HEK293T (cell line): ENCODE measurements around the gene ZSWIM3.
A peak's percentile ranks its signal among the peaks of the same experiment; 100 is the strongest.

Experiments used
- CTCF ChIA-PET: fragments of 350-600 bp; formaldehyde crosslinking; extraction: SDS; loops from one replicate; lab custom pipeline; 2021; ENCODE audit warnings: antibody characterized with exemption, inconsistent platforms; lab: Yijun Ruan, JAX
- POLR2A ChIA-PET: fragments of 350-600 bp; formaldehyde crosslinking; extraction: SDS; loops from one replicate; lab custom pipeline; 2020; ENCODE audit warnings: antibody characterized with exemption, inconsistent platforms; lab: Yijun Ruan, JAX
- DNase-seq: peaks from one replicate; pipeline ENCODE4 v3.0.0; 2012; ENCODE audit warnings: mixed read lengths; ENCODE audit errors: extremely low spot score
- ARNT ChIP-seq: fragments of 450-650 bp; IDR thresholded peaks from 2 replicates; pipeline ENCODE4 v1.6.1; 2017; ENCODE audit warnings: mild to moderate bottlenecking
- BHLHE40 ChIP-seq: fragments of 450-650 bp; IDR thresholded peaks from 2 replicates; pipeline ENCODE4 v1.6.1; 2016; ENCODE audit warnings: mild to moderate bottlenecking, moderate library complexity, borderline replicate concordance
- CTBP1 ChIP-seq: fragments of 450-650 bp; IDR thresholded peaks from 2 replicates; pipeline ENCODE4 v1.6.1; 2016; ENCODE audit warnings: borderline replicate concordance
- ELF4 ChIP-seq: fragments of 450-650 bp; IDR thresholded peaks from 2 replicates; pipeline ENCODE4 v1.6.1; 2017; ENCODE audit warnings: antibody characterized with exemption
- FOXA1 ChIP-seq: fragments of 450-650 bp; IDR thresholded peaks from 2 replicates; pipeline ENCODE4 v1.6.1; 2016; ENCODE audit warnings: mild to moderate bottlenecking
- FOXK2 ChIP-seq: fragments of 450-650 bp; IDR thresholded peaks from 2 replicates; pipeline ENCODE4 v1.6.1; 2016; ENCODE audit warnings: mild to moderate bottlenecking
- FOXM1 ChIP-seq: fragments of 450-650 bp; IDR thresholded peaks from 2 replicates; pipeline ENCODE4 v1.6.1; 2017; ENCODE audit warnings: mild to moderate bottlenecking, borderline replicate concordance
- HDGF ChIP-seq: fragments of 450-650 bp; IDR thresholded peaks from 2 replicates; pipeline ENCODE4 v1.6.1; 2017; ENCODE audit warnings: antibody characterized with exemption, borderline replicate concordance
- L3MBTL2 ChIP-seq: fragments of 450-650 bp; conservative IDR thresholded peaks from 2 replicates; pipeline ENCODE4 v1.6.1; 2016; ENCODE audit warnings: mild to moderate bottlenecking
- LEF1 ChIP-seq: fragments of 450-650 bp; IDR thresholded peaks from 2 replicates; pipeline ENCODE4 v1.6.1; 2017; ENCODE audit warnings: mild to moderate bottlenecking, borderline replicate concordance
- NFRKB ChIP-seq: fragments of 450-650 bp; IDR thresholded peaks from 2 replicates; pipeline ENCODE4 v1.6.1; 2016; ENCODE audit warnings: mild to moderate bottlenecking, moderate library complexity
- SP1 ChIP-seq: fragments of 450-650 bp; IDR thresholded peaks from 2 replicates; pipeline ENCODE4 v1.6.1; 2017
- SUZ12 ChIP-seq: fragments of 450-650 bp; IDR thresholded peaks from 2 replicates; pipeline ENCODE4 v1.6.1; 2016; ENCODE audit warnings: mild to moderate bottlenecking
- TARDBP ChIP-seq: fragments of 450-650 bp; IDR thresholded peaks from 2 replicates; pipeline ENCODE4 v1.6.1; 2016
- ZNF384 ChIP-seq: fragments of 450-650 bp; IDR thresholded peaks from 2 replicates; pipeline ENCODE4 v1.6.1; 2016
- TF ChIP-seq, protein P1 (sequence below): fragments of 450-650 bp; IDR thresholded peaks from 2 replicates; pipeline ENCODE4 v1.6.1; 2016

Gene ZSWIM3

DNA sequence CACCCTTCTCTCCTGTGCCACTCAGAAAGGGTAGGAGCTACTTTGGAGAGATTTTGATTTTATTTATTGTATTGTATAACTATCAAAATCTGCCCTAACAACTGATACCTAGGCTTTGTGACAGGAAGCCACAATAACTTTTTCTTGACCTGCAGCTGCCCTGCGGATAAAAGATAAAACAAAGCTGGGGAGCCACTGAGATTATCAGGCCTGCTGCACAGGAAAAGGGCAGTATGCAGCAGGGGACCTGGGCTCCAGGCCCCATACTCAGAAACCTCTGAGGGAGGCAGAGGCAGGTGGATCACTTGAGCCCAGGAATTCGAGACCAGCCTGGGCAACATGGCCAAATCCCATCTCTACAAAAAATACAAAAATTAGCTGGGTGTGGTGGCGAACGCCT lies 24.8 kb upstream of the ZSWIM3 start:
- CTCF ChIA-PET: no interaction called here
- no peak for TF ChIP-seq SP1
- no peak for TF ChIP-seq TARDBP
- no peak for TF ChIP-seq BHLHE40
- TF ChIP-seq CTBP1: no peak
- POLR2A ChIA-PET: interaction anchor here (0.8 to 2.2 kb wide), 6 partner anchors 9 to 138 kb away, joined by 4 to 10 read pairs (median 5); partner anchors contain the start of genes UBE2C and ZSWIM1
- DNase-seq: no peak

- DNase-seq: peak; percentile 74
- no peak for TF ChIP-seq TARDBP
- no peak for TF ChIP-seq HDGF
- no peak for TF ChIP-seq FOXA1
- no peak for TF ChIP-seq ZNF384
- no peak for TF ChIP-seq SUZ12
- TF ChIP-seq FOXK2: no peak
- TF ChIP-seq SP1: no peak
- TF ChIP-seq BHLHE40: no peak
- TF ChIP-seq ELF4: no peak
- TF ChIP-seq NFRKB: no peak
- TF ChIP-seq L3MBTL2: no peak
- TF ChIP-seq LEF1: no peak
- TF ChIP-seq, protein P1, sequence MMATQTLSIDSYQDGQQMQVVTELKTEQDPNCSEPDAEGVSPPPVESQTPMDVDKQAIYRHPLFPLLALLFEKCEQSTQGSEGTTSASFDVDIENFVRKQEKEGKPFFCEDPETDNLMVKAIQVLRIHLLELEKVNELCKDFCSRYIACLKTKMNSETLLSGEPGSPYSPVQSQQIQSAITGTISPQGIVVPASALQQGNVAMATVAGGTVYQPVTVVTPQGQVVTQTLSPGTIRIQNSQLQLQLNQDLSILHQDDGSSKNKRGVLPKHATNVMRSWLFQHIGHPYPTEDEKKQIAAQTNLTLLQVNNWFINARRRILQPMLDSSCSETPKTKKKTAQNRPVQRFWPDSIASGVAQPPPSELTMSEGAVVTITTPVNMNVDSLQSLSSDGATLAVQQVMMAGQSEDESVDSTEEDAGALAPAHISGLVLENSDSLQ: no peak
- POLR2A ChIA-PET: interaction anchor here (0.6 to 2.2 kb wide), 17 partner anchors 8 to 137 kb away, joined by 3 to 10 read pairs (median 4); partner anchors contain the start of genes UBE2C and ZSWIM1
- CTCF ChIA-PET: interaction anchor here (0.6 kb wide), 1 partner anchor 34 kb away, joined by 3 read pairs; no protein-coding TSS in a partner anchor
Measured at GRCh38 chr20:45833030-45833882, 24.2 kb upstream of the ZSWIM3 start, which contains the start of gene SNX21. Gene SNX21 (plus strand): TSS chr20:45833799. CDS start chr20:45833920, 121 bp downstream.

DNA sequence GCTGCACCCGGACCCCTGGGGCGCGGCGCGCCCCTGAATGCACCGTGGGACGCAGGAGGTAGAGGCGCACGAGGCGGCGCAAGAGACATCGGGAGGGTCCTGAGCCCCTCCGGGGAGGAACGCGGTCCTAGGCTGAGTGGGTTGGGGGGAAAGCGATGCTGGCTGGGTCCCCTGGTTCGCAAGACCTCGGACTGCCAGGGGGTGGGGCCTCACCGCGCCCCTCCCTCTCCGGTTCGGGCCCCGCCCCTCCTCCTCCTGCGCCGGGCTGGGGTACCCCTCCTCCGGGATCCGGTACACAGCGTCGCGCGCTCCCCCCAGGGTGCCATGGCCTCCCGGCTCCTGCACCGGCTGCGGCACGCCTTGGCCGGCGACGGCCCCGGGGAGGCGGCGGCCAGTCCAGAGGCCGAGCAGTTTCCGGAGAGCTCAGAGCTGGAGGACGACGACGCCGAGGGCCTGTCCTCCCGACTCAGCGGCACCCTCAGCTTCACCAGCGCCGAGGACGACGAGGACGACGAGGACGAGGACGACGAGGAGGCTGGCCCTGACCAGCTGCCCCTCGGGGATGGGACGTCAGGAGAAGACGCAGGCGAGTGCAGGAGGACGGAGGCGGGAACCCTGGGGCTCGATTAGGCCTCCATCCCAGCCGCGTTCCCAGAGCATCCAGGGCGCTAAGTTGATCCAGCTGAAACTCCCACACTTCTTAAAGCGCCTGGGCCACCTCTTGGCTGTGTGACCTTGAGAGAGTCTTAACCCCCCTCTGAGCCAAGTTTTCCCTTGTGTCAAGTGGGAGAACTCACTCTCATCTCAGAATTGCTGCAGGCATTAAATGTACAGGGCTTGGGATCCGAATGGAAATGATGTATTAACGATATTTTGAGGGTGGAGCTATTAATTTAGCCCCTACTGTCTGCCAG lies 23.3 kb upstream of the ZSWIM3 start:
- ChIA-PET CTCF (interaction anchor here (0.6 kb wide), 1 partner anchor 35 kb away, joined by 3 read pairs; no protein-coding TSS in a partner anchor), POLR2A (interaction anchor here (0.6 to 2.2 kb wide), 17 partner anchors 8 to 136 kb away, joined by 3 to 10 read pairs (median 4); partner anchors contain the start of genes UBE2C and ZSWIM1)
- DNase-seq: peak; percentile 73
- TF ChIP-seq L3MBTL2: peak; percentile 91
- no peak for TF ChIP-seq ELF4

DNA sequence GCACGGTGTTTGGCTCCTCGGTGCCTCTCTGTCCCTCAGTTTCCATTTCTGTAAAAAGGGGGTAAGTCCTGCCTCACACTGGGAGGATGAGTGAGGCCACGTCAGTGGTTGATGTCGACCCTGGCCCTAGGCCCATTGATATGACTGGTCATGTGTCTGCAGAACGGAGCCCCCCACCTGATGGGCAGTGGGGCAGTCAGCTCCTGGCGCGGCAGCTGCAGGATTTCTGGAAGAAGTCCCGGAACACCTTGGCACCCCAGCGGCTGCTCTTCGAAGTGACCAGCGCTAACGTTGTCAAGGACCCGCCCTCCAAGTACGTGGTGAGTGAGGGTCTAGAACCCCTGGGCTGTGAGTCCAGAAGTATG lies 22.6 kb upstream of the ZSWIM3 start:
- POLR2A ChIA-PET: interaction anchor here (1.1 to 2.1 kb wide), 7 partner anchors 10 to 39 kb away, joined by 3 to 9 read pairs (median 3); no protein-coding TSS in a partner anchor
- TF ChIP-seq ZNF384 (no peak), SUZ12 (no peak), TARDBP (no peak)
- CTCF ChIA-PET: no interaction called here
- DNase-seq: no peak

GRCh38 chr20:45835329-45835765 lies 22.1 kb upstream of the ZSWIM3 start:
- no peak for TF ChIP-seq CTBP1
- TF ChIP-seq ELF4: no peak
- no peak for TF ChIP-seq SP1
- TF ChIP-seq ZNF384: no peak
- TF ChIP-seq ARNT: no peak
- TF ChIP-seq FOXM1: no peak
- TF ChIP-seq BHLHE40: no peak
- no peak for TF ChIP-seq FOXK2
- no peak for TF ChIP-seq L3MBTL2
- TF ChIP-seq SUZ12: no peak
- TF ChIP-seq LEF1: no peak
- POLR2A ChIA-PET: interaction anchor here (2.1 kb wide), 1 partner anchor 9 kb away, joined by 9 read pairs; no protein-coding TSS in a partner anchor
- CTCF ChIA-PET: no interaction called here
- no peak for DNase-seq

DNA sequence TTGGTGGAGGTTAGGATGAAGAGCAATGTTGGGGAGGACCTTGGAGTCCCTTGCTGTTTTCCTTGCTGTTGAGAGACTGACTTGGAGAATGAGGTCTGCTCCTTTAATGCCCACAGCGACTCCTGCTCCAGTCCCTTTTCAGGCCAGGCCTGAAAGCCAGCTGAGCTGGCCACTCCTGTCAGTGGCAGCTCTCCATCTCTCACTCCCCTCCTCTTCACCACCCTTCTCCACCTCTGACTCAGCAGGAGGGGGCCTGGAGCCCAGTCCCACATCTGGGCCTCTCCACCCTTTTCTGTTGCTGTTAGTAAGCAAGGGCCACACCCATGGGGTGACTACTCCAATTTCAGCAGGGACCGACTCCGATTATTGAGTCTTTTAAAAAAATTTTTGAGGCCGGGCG lies 21.6 kb upstream of the ZSWIM3 start:
- ChIA-PET CTCF (no interaction called here), POLR2A (no interaction called here)
- DNase-seq: no peak
- TF ChIP-seq TARDBP (no peak), FOXK2 (no peak)

DNA sequence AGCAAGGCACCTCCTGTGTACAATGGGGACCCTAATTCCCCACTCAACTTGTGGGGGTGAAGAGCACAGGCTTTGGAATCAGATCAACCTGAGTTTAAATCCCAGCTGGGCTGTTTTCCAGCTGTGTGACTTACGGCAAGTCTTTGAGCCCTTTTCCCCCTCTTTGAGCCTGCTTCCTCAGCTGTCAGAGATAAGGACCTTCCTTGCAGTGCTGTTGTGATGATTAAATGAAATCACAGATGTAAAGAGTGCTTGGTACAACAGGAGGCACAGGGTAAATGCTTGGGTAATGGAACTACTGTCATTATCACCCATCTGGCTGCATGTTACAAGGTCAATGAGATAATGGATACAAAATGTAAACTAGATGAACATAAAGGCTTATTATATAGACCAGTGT lies 20.6 kb upstream of the ZSWIM3 start:
- POLR2A ChIA-PET: interaction anchor here (0.9 kb wide), 1 partner anchor 21 kb away, joined by 3 read pairs; no protein-coding TSS in a partner anchor
- CTCF ChIA-PET: interaction anchor here (0.6 to 1.2 kb wide), 2 partner anchors 37 to 38 kb away, joined by 3 read pairs; no protein-coding TSS in a partner anchor
- no peak for DNase-seq

More for the DNA sequence above, 20.6 kb upstream of the ZSWIM3 start:
- no peak for TF ChIP-seq ARNT
- TF ChIP-seq, protein P1: no peak
- TF ChIP-seq FOXM1: no peak
- no peak for TF ChIP-seq FOXK2
- no peak for TF ChIP-seq L3MBTL2
- TF ChIP-seq ELF4: no peak
- TF ChIP-seq SP1: no peak
- no peak for TF ChIP-seq FOXA1
- TF ChIP-seq ZNF384: no peak
- no peak for TF ChIP-seq LEF1
- TF ChIP-seq CTBP1: no peak
- no peak for TF ChIP-seq BHLHE40
- TF ChIP-seq HDGF: no peak
- TF ChIP-seq NFRKB: no peak
- TF ChIP-seq TARDBP: no peak
- no peak for TF ChIP-seq SUZ12
